Adrenal gland (tissue), 5 donors: ENCODE results near the gene SOX9.

Source experiments
- CTCF ChIP-seq, 6 experiments: fragments of 450-650 bp in 4 of 6; fragments of 200-600 bp in 2 of 6; sonication (generic) in 1 of 6; IDR thresholded peaks; 1 replicate in 5 of 6; 2 replicates in 1 of 6; pipeline versions ENCODE4 v1.5.1 to v1.8.0; 2016 to 2021; ENCODE audit warnings: antibody characterized with exemption in 6 of 6, mild to moderate bottlenecking in 2 of 6, moderate library complexity in 1 of 6
- POLR2A ChIP-seq, 2 donors: fragments of 450-650 bp; IDR thresholded peaks; one replicate each; pipeline ENCODE4 v1.6.1; 2017; ENCODE audit warnings: antibody characterized with exemption in 2 of 2, mild to moderate bottlenecking in 2 of 2, moderate library complexity in 1 of 2
- donor health status: DM: no; HTN: no; CAD: no.

- TF ChIP-seq CTCF (IDR thresholded peaks at IDR 0.05) (no peak), POLR2A (IDR thresholded peaks at IDR 0.05) (no peak)
These were observed 31.6 kb downstream of the SOX9 start for GRCh38 chr17:72152387-72152929.
